ENCODE data around the gene PPP6R2.

- no peak for TF ChIP-seq CTCF (IDR thresholded peaks at IDR 0.05)
- peak in 1 of 2 donors; percentile 42 for TF ChIP-seq POLR2A (IDR thresholded peaks at IDR 0.05)
Measured at GRCh38 chr22:50305923-50306566, 37.1 kb upstream of the PPP6R2 start.
